Upper lobe of left lung (tissue), 6 donors: Measurements from ENCODE around the gene GABRB1. TPM values are rescaled to one million over a fixed set of nuclear protein-coding genes. Genes with fewer than 3 reads are reported as not detected.

Experiments
- ATAC-seq, 2 donors: fragments of 200-7000 bp; cut with Tn5 transposase; one replicate each; pipeline ENCODE4 v1.9.1; 2022; ENCODE audit warnings: mild to moderate bottlenecking in 2 of 2, moderate library complexity in 2 of 2; ENCODE audit not compliant: low FRiP score in 2 of 2
- DNase-seq, 2 donors: peaks; one replicate each; pipeline ENCODE4 v3.0.0-alpha.2; 2019 to 2020
- H3K27ac ChIP-seq, 4 donors: fragments of 200-600 bp; sonication (generic); one replicate each; pipeline ENCODE4 v1.5.1; 2016 to 2019
- H3K27me3 ChIP-seq, 4 donors: fragments of 200-600 bp; sonication (generic); one replicate each; pipeline ENCODE4 v1.5.1; 2017 to 2019
- H3K36me3 ChIP-seq, 4 donors: fragments of 200-600 bp; sonication (generic); one replicate each; pipeline ENCODE4 v1.5.1; 2016 to 2019
- H3K4me1 ChIP-seq, 4 donors: fragments of 200-600 bp; sonication (generic); one replicate each; pipeline ENCODE4 v1.5.1; 2018 to 2019
- H3K4me3 ChIP-seq, 4 donors: fragments of 200-600 bp; sonication (generic); one replicate each; pipeline ENCODE4 v1.5.1; 2017 to 2019; ENCODE audit warnings: mild to moderate bottlenecking in 2 of 4, moderate library complexity in 1 of 4
- H3K9me3 ChIP-seq, 4 donors: fragments of 200-600 bp; sonication (generic); one replicate each; pipeline ENCODE4 v1.5.1; 2018 to 2019
- EP300 ChIP-seq, 4 donors: sonication (generic); formaldehyde crosslinking; IDR thresholded peaks; one replicate each; pipeline ENCODE4 v1.5.1; 2017; ENCODE audit warnings: antibody characterized with exemption in 4 of 4, control low read depth in 2 of 4
- POLR2A ChIP-seq, 4 donors: fragments of 450-650 bp; IDR thresholded peaks; one replicate each; pipeline ENCODE4 v1.5.1; 2016 to 2017; ENCODE audit warnings: antibody characterized with exemption in 4 of 4, mild to moderate bottlenecking in 2 of 4
- POLR2AphosphoS5 ChIP-seq, 2 donors: sonication (generic); formaldehyde crosslinking; IDR thresholded peaks; one replicate each; pipeline ENCODE4 v1.5.1; 2017; ENCODE audit warnings: antibody characterized with exemption in 2 of 2
- WGBS, 2 donors: methylation state at CpG; one replicate each; pipeline ENCODE4 v1.1.5; 2017 to 2018; 5-methylcytosine and 5-hydroxymethylcytosine counted together
- total RNA-seq, 6 donors: library from RNA; depleted of rRNA in 4 of 6; stranded (reverse); fragments of >200 nt in 4 of 6; gene quantifications; one replicate each; pipeline versions ENCODE4 v1.1.0 to v1.2.1, GENCODE V29; 2016 to 2021
- TF ChIP-seq, protein P1 (sequence below), 6 experiments: fragments of 450-650 bp in 4 of 6; fragments of 200-600 bp in 2 of 6; sonication (generic) in 2 of 6; IDR thresholded peaks; one replicate each; pipeline ENCODE4 v1.5.1; 2016 to 2019; ENCODE audit warnings: antibody characterized with exemption in 6 of 6
- donor health status: DM: no; HTN: no; CAD: no; lungs with moderate emphysema.
- donor health status: DM: no; HTN: yes; CAD: no; lungs with severe emphysema.

The GABRB1 gene
- total RNA-seq, 6 donors from 2014 or later = not detected

- H3K9me3 ChIP-seq = no peaks in the 10 kb centered on the region
- DNase-seq (no peak), ATAC-seq (no peak)
- no peak overlapping the region for H3K4me3 ChIP-seq
- no peak for TF ChIP-seq EP300 (IDR thresholded peaks at IDR 0.05)
- TF ChIP-seq, protein P1, sequence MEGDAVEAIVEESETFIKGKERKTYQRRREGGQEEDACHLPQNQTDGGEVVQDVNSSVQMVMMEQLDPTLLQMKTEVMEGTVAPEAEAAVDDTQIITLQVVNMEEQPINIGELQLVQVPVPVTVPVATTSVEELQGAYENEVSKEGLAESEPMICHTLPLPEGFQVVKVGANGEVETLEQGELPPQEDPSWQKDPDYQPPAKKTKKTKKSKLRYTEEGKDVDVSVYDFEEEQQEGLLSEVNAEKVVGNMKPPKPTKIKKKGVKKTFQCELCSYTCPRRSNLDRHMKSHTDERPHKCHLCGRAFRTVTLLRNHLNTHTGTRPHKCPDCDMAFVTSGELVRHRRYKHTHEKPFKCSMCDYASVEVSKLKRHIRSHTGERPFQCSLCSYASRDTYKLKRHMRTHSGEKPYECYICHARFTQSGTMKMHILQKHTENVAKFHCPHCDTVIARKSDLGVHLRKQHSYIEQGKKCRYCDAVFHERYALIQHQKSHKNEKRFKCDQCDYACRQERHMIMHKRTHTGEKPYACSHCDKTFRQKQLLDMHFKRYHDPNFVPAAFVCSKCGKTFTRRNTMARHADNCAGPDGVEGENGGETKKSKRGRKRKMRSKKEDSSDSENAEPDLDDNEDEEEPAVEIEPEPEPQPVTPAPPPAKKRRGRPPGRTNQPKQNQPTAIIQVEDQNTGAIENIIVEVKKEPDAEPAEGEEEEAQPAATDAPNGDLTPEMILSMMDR (IDR thresholded peaks at IDR 0.05) = no peak
- no peak for TF ChIP-seq POLR2AphosphoS5 (IDR thresholded peaks at IDR 0.05)
- TF ChIP-seq POLR2A (IDR thresholded peaks at IDR 0.05) = no peak
- H3K36me3 ChIP-seq = no peaks in the 10 kb centered on the region
- no peak overlapping the region for H3K27ac ChIP-seq
- H3K27me3 ChIP-seq = no peaks in the 10 kb centered on the region
- H3K4me1 ChIP-seq = no peaks in the 10 kb centered on the region
Observed at GRCh38 chr4:47074816-47075215, 43.4 kb downstream of the GABRB1 start.

DNA sequence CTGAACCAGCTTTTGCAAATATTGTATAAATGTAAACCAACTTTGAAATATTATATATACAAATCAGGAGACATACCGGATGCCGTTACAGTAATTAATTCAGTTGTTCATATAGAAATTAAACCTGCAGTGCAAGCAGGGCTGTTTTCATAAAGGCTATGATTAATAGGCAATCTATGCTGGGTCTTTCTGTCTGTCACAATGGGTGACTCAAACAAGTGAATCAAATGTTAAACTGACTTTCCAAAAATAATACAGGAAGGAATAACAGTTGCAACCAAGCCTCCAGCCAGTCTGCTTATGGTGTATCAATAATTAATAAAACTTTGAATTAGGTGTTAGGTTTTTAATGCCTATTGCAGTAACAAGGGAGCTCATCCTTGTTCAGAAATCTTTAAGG lies 43.9 kb downstream of the GABRB1 start:
- ATAC-seq (no peak), DNase-seq (no peak)
- no peaks in the 10 kb centered on the region for H3K4me1 ChIP-seq
- no peaks in the 10 kb centered on the region for H3K36me3 ChIP-seq
- no peaks in the 10 kb centered on the region for H3K9me3 ChIP-seq
- no peak overlapping the region for H3K4me3 ChIP-seq
- H3K27me3 ChIP-seq = no peaks in the 10 kb centered on the region
- WGBS, 2 donors = 77 to 78% methylated on average over 2 of the region's 2 CpGs
- no peak overlapping the region for H3K27ac ChIP-seq
- TF ChIP-seq POLR2A (IDR thresholded peaks at IDR 0.05) = no peak
- no peak for TF ChIP-seq POLR2AphosphoS5 (IDR thresholded peaks at IDR 0.05)
- TF ChIP-seq, protein P1 (IDR thresholded peaks at IDR 0.05) = no peak
- no peak for TF ChIP-seq EP300 (IDR thresholded peaks at IDR 0.05)

- H3K9me3 ChIP-seq = no peaks in the 10 kb centered on the region
- H3K36me3 ChIP-seq = no peaks in the 10 kb centered on the region
- H3K4me3 ChIP-seq = no peak overlapping the region
- H3K4me1 ChIP-seq = no peaks in the 10 kb centered on the region
- H3K27me3 ChIP-seq = no peaks in the 10 kb centered on the region
- TF ChIP-seq EP300 (IDR thresholded peaks at IDR 0.05) = no peak
- TF ChIP-seq, protein P1 (IDR thresholded peaks at IDR 0.05) = no peak
- no peak for TF ChIP-seq POLR2AphosphoS5 (IDR thresholded peaks at IDR 0.05)
- TF ChIP-seq POLR2A (IDR thresholded peaks at IDR 0.05) = no peak
- no peak for ATAC-seq
- no peak for DNase-seq
- no peak overlapping the region for H3K27ac ChIP-seq
Observed at GRCh38 chr4:47075919-47076318, 44.6 kb downstream of the GABRB1 start.

GRCh38 chr4:47084111-47084510 lies 52.7 kb downstream of the GABRB1 start:
- TF ChIP-seq POLR2A (IDR thresholded peaks at IDR 0.05) = no peak
- no peak for TF ChIP-seq EP300 (IDR thresholded peaks at IDR 0.05)
- TF ChIP-seq, protein P1 (IDR thresholded peaks at IDR 0.05) = no peak
- TF ChIP-seq POLR2AphosphoS5 (IDR thresholded peaks at IDR 0.05) = no peak
- no peaks in the 10 kb centered on the region for H3K4me1 ChIP-seq
- no peak for ATAC-seq
- H3K9me3 ChIP-seq = no peaks in the 10 kb centered on the region
- H3K27ac ChIP-seq = no peak overlapping the region
- no peak overlapping the region for H3K4me3 ChIP-seq
- no peaks in the 10 kb centered on the region for H3K27me3 ChIP-seq
- H3K36me3 ChIP-seq = no peaks in the 10 kb centered on the region
- no peak for DNase-seq

- Histone ChIP-seq H3K4me3 (no peak overlapping the region), H3K4me1 (no peaks in the 10 kb centered on the region), H3K27me3 (no peaks in the 10 kb centered on the region), H3K9me3 (no peaks in the 10 kb centered on the region), H3K27ac (no peak overlapping the region), H3K36me3 (no peaks in the 10 kb centered on the region)
- ATAC-seq (no peak), DNase-seq (no peak)
- no peak for TF ChIP-seq POLR2AphosphoS5 (IDR thresholded peaks at IDR 0.05)
Observed at GRCh38 chr4:47084795-47085194, 53.4 kb downstream of the GABRB1 start.
